ENCODE results near the gene BBS9. TPM values are rescaled to one million over a fixed set of nuclear protein-coding genes. Genes with fewer than 3 reads are reported as not detected.

The BBS9 gene
- total RNA-seq, 2 experiments from 2014 or later, result 16.0 to 20.4 TPM

GRCh38 chr7:33423646-33424020 lies 294.3 kb downstream of the BBS9 start:
- no peak overlapping the region for H3K27ac Mint-ChIP-seq
- no peaks in the 10 kb centered on the region for H3K4me1 ChIP-seq (ENCODE audit: insufficient read depth, low read length)
- no peak overlapping the region for H3K4me3 Mint-ChIP-seq
- intact Hi-C loops (cut with DNase I, micrococcal nuclease), result no loop called here
- no peaks in the 10 kb centered on the region for H3K36me3 Mint-ChIP-seq (ENCODE audit: low read depth)
- CTCF ChIA-PET, result no interaction called here
- no peak overlapping the region for H3K4me3 ChIP-seq (ENCODE audit: low read length)
- POLR2A ChIA-PET, result no interaction called here
- H3K9me3 Mint-ChIP-seq, result no peaks in the 10 kb centered on the region
- H3K36me3 ChIP-seq (ENCODE audit: insufficient read depth, low read length), result no peaks in the 10 kb centered on the region
- H3K27ac ChIP-seq (ENCODE audit: low read depth in 1 of 2, low read length in 2 of 2), result no peak overlapping the region
- H3K27me3 Mint-ChIP-seq, result no peaks in the 10 kb centered on the region
- DNase-seq, result peak in 4 of 14 experiments; percentile 4 to 22 (median 10)
- no peaks in the 10 kb centered on the region for H3K9me3 ChIP-seq (ENCODE audit: control insufficient read depth in 1 of 2, insufficient read depth in 1 of 2, low read length in 2 of 2)
- ATAC-seq (ENCODE audit: poor library complexity), result no peak
- H3K4me1 Mint-ChIP-seq (ENCODE audit: low read depth), result no peaks in the 10 kb centered on the region
- no peaks in the 10 kb centered on the region for H3K27me3 ChIP-seq (ENCODE audit: control insufficient read depth in 1 of 2, insufficient read depth in 2 of 2, low read length in 2 of 2)
- TF ChIP-seq CTCF (IDR thresholded peaks at IDR 0.05), result peak; percentile 50

DNA sequence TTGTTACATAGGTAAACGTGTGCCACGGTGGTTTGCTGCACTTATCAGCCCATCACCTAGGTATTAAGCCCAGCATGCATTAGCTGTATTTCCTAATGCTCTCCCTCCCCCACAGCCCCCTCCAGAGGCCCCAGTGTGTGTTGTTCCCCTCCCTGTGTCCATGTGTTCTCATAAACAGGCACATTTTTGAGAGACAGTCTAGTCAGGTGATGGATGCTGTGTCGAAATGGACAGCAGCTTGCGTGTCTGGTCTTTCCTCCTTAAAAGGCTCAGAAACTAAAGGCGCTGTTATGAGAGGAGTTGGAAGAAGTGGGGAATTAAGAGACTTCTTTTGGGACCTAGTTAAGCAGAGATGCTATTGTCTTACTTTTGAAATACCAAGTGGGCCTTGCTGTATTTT lies 296.0 kb downstream of the BBS9 start:
- Mint-ChIP-seq H3K36me3 (ENCODE audit: low read depth) (no peaks in the 10 kb centered on the region), H3K4me1 (ENCODE audit: low read depth) (no peaks in the 10 kb centered on the region), H3K27ac (no peak overlapping the region), H3K9me3 (no peaks in the 10 kb centered on the region), H3K4me3 (no peak overlapping the region), H3K27me3 (no peaks in the 10 kb centered on the region)
- no peak for DNase-seq
- H3K4me1 ChIP-seq (ENCODE audit: insufficient read depth, low read length), result no peaks in the 10 kb centered on the region
- no peaks in the 10 kb centered on the region for H3K36me3 ChIP-seq (ENCODE audit: insufficient read depth, low read length)
- POLR2A ChIA-PET, result no interaction called here
- no peak for ATAC-seq (ENCODE audit: poor library complexity)
- H3K27ac ChIP-seq (ENCODE audit: low read depth in 1 of 2, low read length in 2 of 2), result no peak overlapping the region
- intact Hi-C loops (cut with DNase I, micrococcal nuclease), result no loop called here
- CTCF ChIA-PET, result interaction anchor here (0.8 kb wide), 1 partner anchor 10 kb away, joined by 3 read pairs; no protein-coding TSS in a partner anchor
- H3K9me3 ChIP-seq (ENCODE audit: control insufficient read depth in 1 of 2, insufficient read depth in 1 of 2, low read length in 2 of 2), result no peaks in the 10 kb centered on the region
- no peaks in the 10 kb centered on the region for H3K27me3 ChIP-seq (ENCODE audit: control insufficient read depth in 1 of 2, insufficient read depth in 2 of 2, low read length in 2 of 2)
- no peak for TF ChIP-seq CTCF (IDR thresholded peaks at IDR 0.05)
- H3K4me3 ChIP-seq (ENCODE audit: low read length), result no peak overlapping the region

GRCh38 chr7:33425929-33426678 lies 296.7 kb downstream of the BBS9 start:
- POLR2A ChIA-PET, result no interaction called here
- no peak overlapping the region for H3K4me3 Mint-ChIP-seq
- Histone ChIP-seq H3K4me1 (ENCODE audit: insufficient read depth, low read length) (no peaks in the 10 kb centered on the region), H3K36me3 (ENCODE audit: insufficient read depth, low read length) (no peaks in the 10 kb centered on the region), H3K9me3 (ENCODE audit: control insufficient read depth in 1 of 2, insufficient read depth in 1 of 2, low read length in 2 of 2) (no peaks in the 10 kb centered on the region), H3K27me3 (ENCODE audit: control insufficient read depth in 1 of 2, insufficient read depth in 2 of 2, low read length in 2 of 2) (no peaks in the 10 kb centered on the region), H3K27ac (ENCODE audit: low read depth in 1 of 2, low read length in 2 of 2) (no peak overlapping the region), H3K4me3 (ENCODE audit: low read length) (no peak overlapping the region)
- H3K4me1 Mint-ChIP-seq (ENCODE audit: low read depth), result no peaks in the 10 kb centered on the region
- intact Hi-C loops (cut with DNase I, micrococcal nuclease), result no loop called here
- no peak for TF ChIP-seq CTCF (IDR thresholded peaks at IDR 0.05)
- CTCF ChIA-PET, result no interaction called here
- H3K36me3 Mint-ChIP-seq (ENCODE audit: low read depth), result no peaks in the 10 kb centered on the region
- no peak for DNase-seq
- no peaks in the 10 kb centered on the region for H3K27me3 Mint-ChIP-seq
- no peaks in the 10 kb centered on the region for H3K9me3 Mint-ChIP-seq
- no peak overlapping the region for H3K27ac Mint-ChIP-seq
- ATAC-seq (ENCODE audit: poor library complexity), result no peak
